Vagina (tissue), 2 donors: ENCODE results near the gene HECTD4. TPM values are rescaled to one million over a fixed set of nuclear protein-coding genes. Genes with fewer than 3 reads are reported as not detected.

ENCODE experiments used
- DNase-seq, 2 donors: peaks; one replicate each; pipeline ENCODE4 v3.0.0-alpha.2; 2017; ENCODE audit errors: extremely low spot score in 2 of 2
- H3K27ac ChIP-seq: fragments of 200-600 bp; sonication (generic); one replicate; pipeline ENCODE4 v1.5.1; 2019
- H3K27me3 ChIP-seq: fragments of 200-600 bp; sonication (generic); one replicate; pipeline ENCODE4 v1.5.1; 2019
- H3K36me3 ChIP-seq, 2 donors: fragments of 200-600 bp; sonication (generic); one replicate each; pipeline ENCODE4 v1.5.1; 2017 to 2019
- H3K4me1 ChIP-seq: fragments of 200-600 bp; sonication (generic); one replicate; pipeline ENCODE4 v1.5.1; 2019
- H3K4me3 ChIP-seq, 2 donors: fragments of 200-600 bp; sonication (generic); 1 replicate in 1 of 2; 2 replicates in 1 of 2; pipeline ENCODE4 v1.5.1; 2016 to 2019
- H3K9me3 ChIP-seq: fragments of 200-600 bp; sonication (generic); one replicate; pipeline ENCODE4 v1.5.1; 2019
- CTCF ChIP-seq, 3 experiments: fragments of 450-650 bp in 2 of 3; fragments of 200-600 bp in 1 of 3; sonication (generic) in 1 of 3; IDR thresholded peaks; one replicate each; pipeline ENCODE4 v1.5.1; 2017 to 2019; ENCODE audit warnings: antibody characterized with exemption in 3 of 3, mild to moderate bottlenecking in 2 of 3, moderate library complexity in 2 of 3
- POLR2A ChIP-seq, 2 donors: fragments of 450-650 bp; IDR thresholded peaks; one replicate each; pipeline ENCODE4 v1.6.1; 2017; ENCODE audit warnings: antibody characterized with exemption in 2 of 2, mild to moderate bottlenecking in 2 of 2, moderate library complexity in 2 of 2
- POLR2AphosphoS5 ChIP-seq, 2 donors: sonication (generic); formaldehyde crosslinking; IDR thresholded peaks; one replicate each; pipeline ENCODE4 v1.9.0; 2017; ENCODE audit warnings: antibody characterized with exemption in 2 of 2, mild to moderate bottlenecking in 2 of 2, low read depth in 1 of 2; ENCODE audit not compliant: insufficient read depth in 1 of 2
- intact Hi-C: fragments of 100-400 bp; cut with DNase I; formaldehyde crosslinking; loops from one replicate; pipeline ENCODE4 v1.15.1; 2023
- total RNA-seq: library from RNA; depleted of rRNA; stranded (reverse); fragments of >200 nt; gene quantifications from one replicate; pipeline ENCODE4 v1.2.3, GENCODE V29; 2016

HECTD4 gene
- total RNA-seq, 1 donor from 2014 or later = 79.6 TPM

GRCh38 chr12:112303004-112303403, 79.2 kb downstream of the HECTD4 start:
- no peak overlapping the region for H3K4me3 ChIP-seq
- peaks cover 31% of the 10 kb centered on the region for H3K4me1 ChIP-seq
- intact Hi-C loops = no loop called here
- H3K9me3 ChIP-seq = no peaks in the 10 kb centered on the region
- H3K27ac ChIP-seq = no peak overlapping the region
- peaks cover 0 to 17% of the 10 kb centered on the region in 2 donors for H3K36me3 ChIP-seq
- H3K27me3 ChIP-seq = no peaks in the 10 kb centered on the region
- DNase-seq = no peak
- TF ChIP-seq CTCF (IDR thresholded peaks at IDR 0.05) = no peak
- no peak for TF ChIP-seq POLR2AphosphoS5 (IDR thresholded peaks at IDR 0.05; ENCODE audit: insufficient read depth in 1 of 2, low read depth in 1 of 2)
- no peak for TF ChIP-seq POLR2A (IDR thresholded peaks at IDR 0.05)

- H3K4me3 ChIP-seq = no peak overlapping the region
- H3K9me3 ChIP-seq = no peaks in the 10 kb centered on the region
- DNase-seq = no peak
- H3K36me3 ChIP-seq = peaks cover 0 to 14% of the 10 kb centered on the region in 2 donors
- intact Hi-C loops = no loop called here
- H3K27ac ChIP-seq = no peak overlapping the region
- H3K27me3 ChIP-seq = no peaks in the 10 kb centered on the region
- no peak for TF ChIP-seq CTCF (IDR thresholded peaks at IDR 0.05)
- TF ChIP-seq POLR2AphosphoS5 (IDR thresholded peaks at IDR 0.05; ENCODE audit: insufficient read depth in 1 of 2, low read depth in 1 of 2) = no peak
- TF ChIP-seq POLR2A (IDR thresholded peaks at IDR 0.05) = no peak
- peaks cover 14% of the 10 kb centered on the region for H3K4me1 ChIP-seq
Measured at GRCh38 chr12:112299704-112300103, 82.5 kb downstream of the HECTD4 start.

GRCh38 chr12:112297188-112297587, 85.0 kb downstream of the HECTD4 start:
- H3K27ac ChIP-seq = no peak overlapping the region
- peaks cover 0 to 14% of the 10 kb centered on the region in 2 donors for H3K36me3 ChIP-seq
- no peak for DNase-seq
- intact Hi-C loops = no loop called here
- no peaks in the 10 kb centered on the region for H3K9me3 ChIP-seq
- no peak for TF ChIP-seq CTCF (IDR thresholded peaks at IDR 0.05)
- H3K4me3 ChIP-seq = no peak overlapping the region
- H3K27me3 ChIP-seq = no peaks in the 10 kb centered on the region
- no peaks in the 10 kb centered on the region for H3K4me1 ChIP-seq

GRCh38 chr12:112296183-112296582, 86.0 kb downstream of the HECTD4 start:
- H3K36me3 ChIP-seq = peaks cover 0 to 9% of the 10 kb centered on the region in 2 donors
- TF ChIP-seq POLR2AphosphoS5 (IDR thresholded peaks at IDR 0.05; ENCODE audit: insufficient read depth in 1 of 2, low read depth in 1 of 2) (no peak), CTCF (IDR thresholded peaks at IDR 0.05) (no peak), POLR2A (IDR thresholded peaks at IDR 0.05) (no peak)

GRCh38 chr12:112294793-112295192, 87.4 kb downstream of the HECTD4 start:
- no peaks in the 10 kb centered on the region for H3K9me3 ChIP-seq
- H3K4me3 ChIP-seq = no peak overlapping the region
- H3K4me1 ChIP-seq = no peaks in the 10 kb centered on the region
- H3K27me3 ChIP-seq = no peaks in the 10 kb centered on the region
- no peak for DNase-seq
- peaks cover 0 to 15% of the 10 kb centered on the region in 2 donors for H3K36me3 ChIP-seq
- intact Hi-C loops = no loop called here
- TF ChIP-seq POLR2AphosphoS5 (IDR thresholded peaks at IDR 0.05; ENCODE audit: insufficient read depth in 1 of 2, low read depth in 1 of 2) (no peak), CTCF (IDR thresholded peaks at IDR 0.05) (no peak), POLR2A (IDR thresholded peaks at IDR 0.05) (no peak)
- no peak overlapping the region for H3K27ac ChIP-seq

More at GRCh38 chr12:112296183-112296582, 86.0 kb downstream of the HECTD4 start:
- no peak overlapping the region for H3K27ac ChIP-seq
- DNase-seq = no peak
- H3K4me3 ChIP-seq = no peak overlapping the region
- H3K9me3 ChIP-seq = no peaks in the 10 kb centered on the region
- H3K27me3 ChIP-seq = no peaks in the 10 kb centered on the region
- intact Hi-C loops = no loop called here
- no peaks in the 10 kb centered on the region for H3K4me1 ChIP-seq
